Measurements from ENCODE around the gene PCSK4. TPM values are rescaled to one million over a fixed set of nuclear protein-coding genes. Genes with fewer than 3 reads are reported as not detected.

PCSK4 gene
- total RNA-seq, 5 donors from 2014 or later (not counting 1 experiment from before 2014, with no cell fraction given), result 5.2 to 9.8 (median 5.6) TPM

GRCh38 chr19:1434577-1435060 lies 55.5 kb downstream of the PCSK4 start:
- CTCF ChIA-PET, result no interaction called here
- peaks cover 13 to 53% of the 10 kb centered on the region in 2 donors for H3K36me3 ChIP-seq (ENCODE audit: control insufficient read depth in 2 of 2, extremely low read depth in 1 of 2, insufficient read depth in 1 of 2, low read length in 1 of 2)

GRCh38 chr19:1434040-1434366 lies 56.1 kb downstream of the PCSK4 start:
- no peak for ATAC-seq (replicated peaks in 1 of 4)
- peaks cover 12% of the 10 kb centered on the region for H3K36me3 Mint-ChIP-seq
- POLR2A ChIA-PET, result no interaction called here
- H3K4me3 Mint-ChIP-seq, result no peak overlapping the region
- Histone ChIP-seq H3K4me3 (ENCODE audit: control insufficient read depth in 1 of 2, extremely low read depth in 1 of 2, low read length in 1 of 2) (no peak overlapping the region), H3K9me3 (no peaks in the 10 kb centered on the region), H3K27ac (ENCODE audit: low read length) (no peak overlapping the region), H3K27me3 (replicated peaks in 1 of 2; ENCODE audit: control insufficient read depth in 2 of 2, extremely low read depth in 1 of 2, insufficient read depth in 2 of 2, low read length in 1 of 2) (no peaks in the 10 kb centered on the region), H3K36me3 (ENCODE audit: control insufficient read depth in 2 of 2, extremely low read depth in 1 of 2, insufficient read depth in 1 of 2, low read length in 1 of 2) (peaks cover 13 to 57% of the 10 kb centered on the region in 2 donors), H3K4me1 (ENCODE audit: control insufficient read depth in 1 of 2, extremely low read depth in 1 of 2, insufficient read depth in 2 of 2, low read length in 2 of 2) (peaks cover 0 to 7% of the 10 kb centered on the region in 2 experiments)
- no peak overlapping the region for H3K27ac Mint-ChIP-seq
- peaks cover 7 to 8% (median 8%) of the 10 kb centered on the region in 3 donors for H3K4me1 Mint-ChIP-seq
- WGBS (ENCODE audit: insufficient coverage), result 95% methylated on average over 17 of the region's 17 CpGs
- CTCF ChIA-PET, result no interaction called here
- DNase-seq, result no peak
- H3K9me3 Mint-ChIP-seq, result no peaks in the 10 kb centered on the region
- no peaks in the 10 kb centered on the region for H3K27me3 Mint-ChIP-seq

More at GRCh38 chr19:1434577-1435060, 55.5 kb downstream of the PCSK4 start:
- no peaks in the 10 kb centered on the region for H3K9me3 Mint-ChIP-seq
- DNase-seq (no peak), ATAC-seq (replicated peaks in 1 of 4) (no peak)
- whole genome bisulfite sequencing (ENCODE audit: insufficient coverage), result 100% methylated on average over 15 of the region's 39 CpGs
- Histone ChIP-seq H3K9me3 (no peaks in the 10 kb centered on the region), H3K27ac (ENCODE audit: low read length) (no peak overlapping the region), H3K4me3 (ENCODE audit: control insufficient read depth in 1 of 2, extremely low read depth in 1 of 2, low read length in 1 of 2) (no peak overlapping the region), H3K4me1 (ENCODE audit: control insufficient read depth in 1 of 2, extremely low read depth in 1 of 2, insufficient read depth in 2 of 2, low read length in 2 of 2) (peaks cover 0 to 14% of the 10 kb centered on the region in 2 experiments), H3K27me3 (replicated peaks in 1 of 2; ENCODE audit: control insufficient read depth in 2 of 2, extremely low read depth in 1 of 2, insufficient read depth in 2 of 2, low read length in 1 of 2) (no peaks in the 10 kb centered on the region)
- H3K4me1 Mint-ChIP-seq, result peaks cover 12 to 13% (median 12%) of the 10 kb centered on the region in 3 donors
- no peaks in the 10 kb centered on the region for H3K27me3 Mint-ChIP-seq
- no peak overlapping the region for H3K4me3 Mint-ChIP-seq
- POLR2A ChIA-PET, result no interaction called here
- no peak overlapping the region for H3K27ac Mint-ChIP-seq
- peaks cover 14% of the 10 kb centered on the region for H3K36me3 Mint-ChIP-seq

- 92% methylated on average over 38 of the region's 47 CpGs for WGBS (ENCODE audit: insufficient coverage)
- no peaks in the 10 kb centered on the region for H3K27me3 ChIP-seq (replicated peaks in 1 of 2; ENCODE audit: control insufficient read depth in 2 of 2, extremely low read depth in 1 of 2, insufficient read depth in 2 of 2, low read length in 1 of 2)
- H3K9me3 Mint-ChIP-seq, result no peaks in the 10 kb centered on the region
- H3K4me3 Mint-ChIP-seq, result no peak overlapping the region
- no peak overlapping the region for H3K27ac ChIP-seq (ENCODE audit: low read length)
- H3K27ac Mint-ChIP-seq, result no peak overlapping the region
- DNase-seq (no peak), ATAC-seq (replicated peaks in 1 of 4) (no peak)
- peaks cover 12% of the 10 kb centered on the region for H3K36me3 Mint-ChIP-seq
- H3K36me3 ChIP-seq (ENCODE audit: control insufficient read depth in 2 of 2, extremely low read depth in 1 of 2, insufficient read depth in 1 of 2, low read length in 1 of 2), result peaks cover 16 to 62% of the 10 kb centered on the region in 2 donors
- peaks cover 0 to 6% of the 10 kb centered on the region in 2 experiments for H3K4me1 ChIP-seq (ENCODE audit: control insufficient read depth in 1 of 2, extremely low read depth in 1 of 2, insufficient read depth in 2 of 2, low read length in 2 of 2)
- CTCF ChIA-PET, result no interaction called here
- no peaks in the 10 kb centered on the region for H3K9me3 ChIP-seq
- no peaks in the 10 kb centered on the region for H3K27me3 Mint-ChIP-seq
- H3K4me1 Mint-ChIP-seq, result peaks cover 5 to 8% (median 7%) of the 10 kb centered on the region in 3 donors
- POLR2A ChIA-PET, result no interaction called here
- no peak overlapping the region for H3K4me3 ChIP-seq (ENCODE audit: control insufficient read depth in 1 of 2, extremely low read depth in 1 of 2, low read length in 1 of 2)
Measured at GRCh38 chr19:1433119-1434039, 56.8 kb downstream of the PCSK4 start.

GRCh38 chr19:1432507-1432887 lies 57.7 kb downstream of the PCSK4 start:
- Histone ChIP-seq H3K9me3 (no peaks in the 10 kb centered on the region), H3K4me3 (ENCODE audit: control insufficient read depth in 1 of 2, extremely low read depth in 1 of 2, low read length in 1 of 2) (no peak overlapping the region), H3K36me3 (ENCODE audit: control insufficient read depth in 2 of 2, extremely low read depth in 1 of 2, insufficient read depth in 1 of 2, low read length in 1 of 2) (peaks cover 16 to 71% of the 10 kb centered on the region in 2 donors), H3K4me1 (ENCODE audit: control insufficient read depth in 1 of 2, extremely low read depth in 1 of 2, insufficient read depth in 2 of 2, low read length in 2 of 2) (peaks cover 0 to under 1% of the 10 kb centered on the region in 2 experiments), H3K27ac (ENCODE audit: low read length) (no peak overlapping the region), H3K27me3 (replicated peaks in 1 of 2; ENCODE audit: control insufficient read depth in 2 of 2, extremely low read depth in 1 of 2, insufficient read depth in 2 of 2, low read length in 1 of 2) (no peaks in the 10 kb centered on the region)
- DNase-seq, result no peak
- Mint-ChIP-seq H3K27ac (no peak overlapping the region), H3K36me3 (peaks cover 9% of the 10 kb centered on the region), H3K4me1 (no peaks in the 10 kb centered on the region), H3K9me3 (no peaks in the 10 kb centered on the region), H3K4me3 (no peak overlapping the region), H3K27me3 (no peaks in the 10 kb centered on the region)
- POLR2A ChIA-PET, result no interaction called here
- ATAC-seq (replicated peaks in 1 of 4), result no peak
- CTCF ChIA-PET, result no interaction called here
- 89% methylated on average over 5 of the region's 16 CpGs for WGBS (ENCODE audit: insufficient coverage)

- Histone ChIP-seq H3K27me3 (replicated peaks in 1 of 2; ENCODE audit: control insufficient read depth in 2 of 2, extremely low read depth in 1 of 2, insufficient read depth in 2 of 2, low read length in 1 of 2) (no peaks in the 10 kb centered on the region), H3K4me1 (ENCODE audit: control insufficient read depth in 1 of 2, extremely low read depth in 1 of 2, insufficient read depth in 2 of 2, low read length in 2 of 2) (no peaks in the 10 kb centered on the region), H3K36me3 (ENCODE audit: control insufficient read depth in 2 of 2, extremely low read depth in 1 of 2, insufficient read depth in 1 of 2, low read length in 1 of 2) (peaks cover 16 to 75% of the 10 kb centered on the region in 2 donors), H3K27ac (ENCODE audit: low read length) (no peak overlapping the region), H3K4me3 (ENCODE audit: control insufficient read depth in 1 of 2, extremely low read depth in 1 of 2, low read length in 1 of 2) (no peak overlapping the region), H3K9me3 (no peaks in the 10 kb centered on the region)
- no peak overlapping the region for H3K27ac Mint-ChIP-seq
- ChIA-PET POLR2A (no interaction called here), CTCF (no interaction called here)
- H3K36me3 Mint-ChIP-seq, result peaks cover 9% of the 10 kb centered on the region
- H3K9me3 Mint-ChIP-seq, result no peaks in the 10 kb centered on the region
- ATAC-seq (replicated peaks in 1 of 4) (no peak), DNase-seq (no peak)
- H3K27me3 Mint-ChIP-seq, result no peaks in the 10 kb centered on the region
- WGBS (ENCODE audit: insufficient coverage), result 91% methylated on average over 17 of the region's 24 CpGs
- H3K4me3 Mint-ChIP-seq, result no peak overlapping the region
- no peaks in the 10 kb centered on the region for H3K4me1 Mint-ChIP-seq
Measured at GRCh38 chr19:1431759-1432506, 58.2 kb downstream of the PCSK4 start.
